Measurements from ENCODE around the gene CACNB4. TPM values are rescaled to one million over a fixed set of nuclear protein-coding genes. Genes with fewer than 3 reads are reported as not detected.

CACNB4 gene
- total RNA-seq, 2 experiments from 2014 or later: 0.54 to 0.56 TPM

GRCh38 chr2:151786483-151786882 lies 312.4 kb downstream of the CACNB4 start:
- Mint-ChIP-seq H3K27ac (no peak overlapping the region), H3K4me1 (peaks cover 4% of the 10 kb centered on the region), H3K27me3 (no peaks in the 10 kb centered on the region), H3K36me3 (peaks cover 29% of the 10 kb centered on the region), H3K4me3 (no peak overlapping the region), H3K9me3 (no peaks in the 10 kb centered on the region)
- DNase-seq: no peak

- Mint-ChIP-seq H3K27me3 (no peaks in the 10 kb centered on the region), H3K27ac (no peak overlapping the region), H3K4me1 (peaks cover 4% of the 10 kb centered on the region), H3K4me3 (no peak overlapping the region), H3K9me3 (no peaks in the 10 kb centered on the region), H3K36me3 (peaks cover 30% of the 10 kb centered on the region)
- DNase-seq: no peak
Measured at GRCh38 chr2:151786077-151786476, 312.8 kb downstream of the CACNB4 start.

- H3K4me3 Mint-ChIP-seq: no peak overlapping the region
- peaks cover 6% of the 10 kb centered on the region for H3K9me3 Mint-ChIP-seq
- no peak for DNase-seq
- H3K27ac Mint-ChIP-seq: peak overlapping the region; percentile 43
- no peaks in the 10 kb centered on the region for H3K27me3 Mint-ChIP-seq
- H3K36me3 Mint-ChIP-seq: peaks cover 51% of the 10 kb centered on the region
- peaks cover 4% of the 10 kb centered on the region for H3K4me1 Mint-ChIP-seq
Measured at GRCh38 chr2:151783133-151783520, 315.7 kb downstream of the CACNB4 start.

Other genes starting within 250 kb of the CACNB4 start
- gene STAM2, start 76.7 kb upstream of the CACNB4 start, total RNA-seq: 10 to 100 TPM; 14.0 to 14.5 TPM
- gene FMNL2, start 236.1 kb upstream of the CACNB4 start, total RNA-seq: 1 to 10 TPM in 1 of 2 experiments, under 1 TPM in 1; 0.98 to 1.3 TPM

Measured in activated naive CD8-positive, alpha-beta T cell treated with anti-CD3 and anti-CD28 coated beads for 36 hours (primary cell).